ENCODE results near the gene MAP2K6. TPM values are rescaled to one million over a fixed set of nuclear protein-coding genes. Genes with fewer than 3 reads are reported as not detected.

MAP2K6 gene
- total and polyA plus RNA-seq, 2 experiments from 2014 or later, result 0.11 to 0.43 TPM

- H3K36me3 ChIP-seq (ENCODE audit: low read depth), result no peaks in the 10 kb centered on the region
- no peaks in the 10 kb centered on the region for H3K27me3 ChIP-seq (replicated peaks; ENCODE audit: insufficient read depth)
- no peak overlapping the region for H3K4me2 ChIP-seq (ENCODE audit: unreplicated experiment)
- peaks cover 10% of the 10 kb centered on the region for H3K4me1 ChIP-seq (ENCODE audit: insufficient read depth)
- H3K9me3 ChIP-seq (ENCODE audit: low read depth), result no peaks in the 10 kb centered on the region
- no peaks in the 10 kb centered on the region for H4K20me1 ChIP-seq (ENCODE audit: insufficient read depth)
- no peaks in the 10 kb centered on the region for H3K79me2 ChIP-seq (ENCODE audit: insufficient read depth)
- H3F3A ChIP-seq (ENCODE audit: insufficient read depth), result peaks cover 15% of the 10 kb centered on the region
- in situ Hi-C loops (cut with MboI), result no loop called here
- WGBS, 2 experiments (ENCODE audit: low coverage in 1 of 2, low lambda C conversion rate in 2 of 2, missing lambda C conversion rate in 2 of 2), result 55 to 61% methylated on average over 3 of the region's 3 CpGs
- H3K9ac ChIP-seq, result no peak overlapping the region
- no peak overlapping the region for H2AFZ ChIP-seq
- H3K9me2 ChIP-seq (ENCODE audit: insufficient read depth), result no peaks in the 10 kb centered on the region
- H3K27ac ChIP-seq, result no peak overlapping the region
- H3K4me3 ChIP-seq, result no peak overlapping the region
- TF ChIP-seq EZH2 (IDR thresholded peaks at IDR 0.05; ENCODE audit: insufficient read depth, poor library complexity, severe bottlenecking) (no peak), EZH2phosphoT487 (IDR thresholded peaks at IDR 0.05; ENCODE audit: insufficient read depth, low read depth) (no peak)
- no peak for DNase-seq
Measured at GRCh38 chr17:69557339-69557738, 142.8 kb downstream of the MAP2K6 start.

DNA sequence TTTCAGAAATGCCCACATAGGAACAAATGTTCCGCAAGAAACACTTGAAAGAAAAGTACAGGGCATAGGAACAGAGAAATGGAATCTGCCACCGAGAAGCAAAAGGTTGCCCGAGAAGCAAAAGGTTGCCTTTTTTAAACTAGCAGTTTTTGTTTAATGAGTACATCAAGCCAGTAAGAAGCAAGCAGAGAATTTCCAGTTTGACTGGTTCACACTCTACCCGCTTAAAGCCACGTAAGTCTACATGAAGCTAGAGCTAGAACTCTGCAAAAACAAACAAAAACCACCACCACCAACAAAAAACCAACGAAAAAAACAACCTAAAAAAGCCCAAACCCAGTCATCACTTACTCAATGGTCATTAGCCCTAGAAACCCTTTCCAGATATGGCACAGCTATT is 144.3 kb downstream of the MAP2K6 start:
- 79 to 85% methylated on average over 6 of the region's 6 CpGs for WGBS, 2 experiments (ENCODE audit: low coverage in 1 of 2, low lambda C conversion rate in 2 of 2, missing lambda C conversion rate in 2 of 2)
- Histone ChIP-seq H3K27ac (no peak overlapping the region), H3K4me1 (ENCODE audit: insufficient read depth) (peaks cover 10% of the 10 kb centered on the region), H3K9me3 (ENCODE audit: low read depth) (no peaks in the 10 kb centered on the region), H3K9me2 (ENCODE audit: insufficient read depth) (no peaks in the 10 kb centered on the region), H3F3A (ENCODE audit: insufficient read depth) (peaks cover 15% of the 10 kb centered on the region), H3K79me2 (ENCODE audit: insufficient read depth) (no peaks in the 10 kb centered on the region), H4K20me1 (ENCODE audit: insufficient read depth) (no peaks in the 10 kb centered on the region), H3K27me3 (replicated peaks; ENCODE audit: insufficient read depth) (no peaks in the 10 kb centered on the region), H2AFZ (no peak overlapping the region), H3K4me3 (no peak overlapping the region), H3K9ac (no peak overlapping the region), H3K36me3 (ENCODE audit: low read depth) (no peaks in the 10 kb centered on the region), H3K4me2 (ENCODE audit: unreplicated experiment) (no peak overlapping the region)
- DNase-seq, result no peak
- no peak for TF ChIP-seq EZH2phosphoT487 (IDR thresholded peaks at IDR 0.05; ENCODE audit: insufficient read depth, low read depth)
- no peak for TF ChIP-seq EZH2 (IDR thresholded peaks at IDR 0.05; ENCODE audit: insufficient read depth, poor library complexity, severe bottlenecking)
- in situ Hi-C loops (cut with MboI), result no loop called here

DNA sequence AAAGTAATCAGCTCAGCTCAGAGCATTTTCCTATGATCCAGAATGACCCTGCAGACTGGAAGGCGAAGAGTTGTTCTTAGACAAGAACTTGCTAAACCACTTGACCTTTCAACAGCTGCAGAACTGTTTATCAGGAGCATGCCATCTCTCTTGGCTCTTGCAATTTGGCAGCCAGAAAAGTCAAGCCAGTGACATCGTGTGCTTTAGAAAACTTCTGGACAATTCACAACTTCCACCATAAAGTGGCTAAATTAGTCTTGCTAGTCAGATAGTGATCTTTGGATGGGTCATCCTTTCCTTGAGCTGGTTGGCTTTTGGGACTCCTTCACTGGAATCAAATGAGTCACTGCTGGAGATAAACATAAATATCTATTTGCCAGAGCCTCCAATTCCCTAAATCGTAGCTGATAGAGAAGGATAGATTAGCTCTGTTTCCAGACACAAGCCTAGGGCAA is 146.5 kb downstream of the MAP2K6 start:
- H3K27ac ChIP-seq, result no peak overlapping the region
- no peaks in the 10 kb centered on the region for H3K79me2 ChIP-seq (ENCODE audit: insufficient read depth)
- H3K36me3 ChIP-seq (ENCODE audit: low read depth), result no peaks in the 10 kb centered on the region
- no peaks in the 10 kb centered on the region for H3K9me3 ChIP-seq (ENCODE audit: low read depth)
- in situ Hi-C loops (cut with MboI), result no loop called here
- TF ChIP-seq EZH2phosphoT487 (IDR thresholded peaks at IDR 0.05; ENCODE audit: insufficient read depth, low read depth), result no peak
- no peak for TF ChIP-seq EZH2 (IDR thresholded peaks at IDR 0.05; ENCODE audit: insufficient read depth, poor library complexity, severe bottlenecking)
- H3K4me2 ChIP-seq (ENCODE audit: unreplicated experiment), result peak overlapping the region; percentile 34
- peaks cover 15% of the 10 kb centered on the region for H3F3A ChIP-seq (ENCODE audit: insufficient read depth)
- H3K27me3 ChIP-seq (replicated peaks; ENCODE audit: insufficient read depth), result no peaks in the 10 kb centered on the region
- H3K9me2 ChIP-seq (ENCODE audit: insufficient read depth), result no peaks in the 10 kb centered on the region
- WGBS, 2 experiments (ENCODE audit: low coverage in 1 of 2, low lambda C conversion rate in 2 of 2, missing lambda C conversion rate in 2 of 2), result 2 to 4% methylated on average over 3 of the region's 3 CpGs
- DNase-seq, result peak; percentile 66
- no peak overlapping the region for H3K9ac ChIP-seq
- no peak overlapping the region for H3K4me3 ChIP-seq
- no peak overlapping the region for H2AFZ ChIP-seq
- H4K20me1 ChIP-seq (ENCODE audit: insufficient read depth), result no peaks in the 10 kb centered on the region
- H3K4me1 ChIP-seq (ENCODE audit: insufficient read depth), result peaks cover 10% of the 10 kb centered on the region

- Histone ChIP-seq H3K9ac (no peak overlapping the region), H3K4me1 (ENCODE audit: insufficient read depth) (peaks cover 10% of the 10 kb centered on the region), H3K79me2 (ENCODE audit: insufficient read depth) (no peaks in the 10 kb centered on the region), H3K27ac (no peak overlapping the region), H4K20me1 (ENCODE audit: insufficient read depth) (no peaks in the 10 kb centered on the region), H3K9me3 (ENCODE audit: low read depth) (no peaks in the 10 kb centered on the region), H3K27me3 (replicated peaks; ENCODE audit: insufficient read depth) (no peaks in the 10 kb centered on the region), H3K4me2 (ENCODE audit: unreplicated experiment) (peak overlapping the region; percentile 34), H3F3A (ENCODE audit: insufficient read depth) (peaks cover 15% of the 10 kb centered on the region), H3K9me2 (ENCODE audit: insufficient read depth) (no peaks in the 10 kb centered on the region), H3K4me3 (no peak overlapping the region), H3K36me3 (ENCODE audit: low read depth) (no peaks in the 10 kb centered on the region), H2AFZ (no peak overlapping the region)
- TF ChIP-seq EZH2phosphoT487 (IDR thresholded peaks at IDR 0.05; ENCODE audit: insufficient read depth, low read depth), result no peak
- TF ChIP-seq EZH2 (IDR thresholded peaks at IDR 0.05; ENCODE audit: insufficient read depth, poor library complexity, severe bottlenecking), result no peak
- WGBS, 2 experiments (ENCODE audit: low coverage in 1 of 2, low lambda C conversion rate in 2 of 2, missing lambda C conversion rate in 2 of 2), result 24 to 34% methylated on average over 3 of the region's 3 CpGs
- DNase-seq, result peak; percentile 4
- in situ Hi-C loops (cut with MboI), result no loop called here
Measured at GRCh38 chr17:69561462-69561861, 147.0 kb downstream of the MAP2K6 start.

DNA sequence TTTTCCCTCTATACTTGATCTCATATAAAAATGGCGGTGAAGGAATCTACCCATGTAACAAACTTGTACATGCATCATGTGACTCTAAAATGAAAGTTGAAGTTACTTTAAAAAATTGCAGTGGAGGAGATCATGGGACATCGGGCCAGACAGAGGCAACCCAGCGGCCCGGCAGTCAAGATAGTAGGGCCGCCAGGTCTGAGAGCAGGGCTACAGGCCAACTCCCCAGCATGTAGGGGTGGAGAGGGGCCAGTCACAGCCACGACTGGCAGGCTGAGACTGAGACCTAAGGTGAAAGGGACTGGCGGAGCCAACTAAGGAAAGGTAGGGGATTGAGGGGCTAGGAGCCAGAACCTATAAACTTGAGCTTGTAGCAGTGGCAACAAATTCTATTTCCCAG is 150.9 kb downstream of the MAP2K6 start:
- TF ChIP-seq EZH2phosphoT487 (IDR thresholded peaks at IDR 0.05; ENCODE audit: insufficient read depth, low read depth), result no peak
- TF ChIP-seq EZH2 (IDR thresholded peaks at IDR 0.05; ENCODE audit: insufficient read depth, poor library complexity, severe bottlenecking), result no peak
- no peak overlapping the region for H3K4me2 ChIP-seq (ENCODE audit: unreplicated experiment)
- H3K27ac ChIP-seq, result no peak overlapping the region
- WGBS, 2 experiments (ENCODE audit: low coverage in 1 of 2, low lambda C conversion rate in 2 of 2, missing lambda C conversion rate in 2 of 2), result 74 to 77% methylated on average over 7 of the region's 7 CpGs
- H3K36me3 ChIP-seq (ENCODE audit: low read depth), result no peaks in the 10 kb centered on the region
- peaks cover 15% of the 10 kb centered on the region for H3F3A ChIP-seq (ENCODE audit: insufficient read depth)
- H3K4me3 ChIP-seq, result no peak overlapping the region
- no peaks in the 10 kb centered on the region for H3K79me2 ChIP-seq (ENCODE audit: insufficient read depth)
- H4K20me1 ChIP-seq (ENCODE audit: insufficient read depth), result no peaks in the 10 kb centered on the region
- in situ Hi-C loops (cut with MboI), result no loop called here
- H3K4me1 ChIP-seq (ENCODE audit: insufficient read depth), result peaks cover 10% of the 10 kb centered on the region
- H3K9me3 ChIP-seq (ENCODE audit: low read depth), result no peaks in the 10 kb centered on the region
- no peak overlapping the region for H2AFZ ChIP-seq
- no peaks in the 10 kb centered on the region for H3K27me3 ChIP-seq (replicated peaks; ENCODE audit: insufficient read depth)
- H3K9me2 ChIP-seq (ENCODE audit: insufficient read depth), result no peaks in the 10 kb centered on the region
- DNase-seq, result no peak
- H3K9ac ChIP-seq, result no peak overlapping the region
